Fibroblast of lung (primary cell): ENCODE measurements around the gene IRF2. TPM values are rescaled to one million over a fixed set of nuclear protein-coding genes. Genes with fewer than 3 reads are reported as not detected.

ENCODE experiments used
- DNase-seq, 2 donors: peaks; one replicate each; pipeline versions ENCODE4 v3.0.0 to v3.0.0-alpha.2; 2010; ENCODE audit warnings: low read depth in 2 of 2
- H2AFZ ChIP-seq: 2 replicates; pipeline ENCODE4 v1.5.1; 2012; ENCODE audit warnings: low read length, control low read depth, inconsistent platforms
- H3K27ac ChIP-seq: 2 replicates; pipeline ENCODE4 v1.5.1; 2011; ENCODE audit warnings: low read length, control low read depth; ENCODE audit not compliant: insufficient read depth
- H3K27me3 ChIP-seq: 2 replicates; pipeline ENCODE4 v1.5.1; 2011; ENCODE audit warnings: mild to moderate bottlenecking, low read length; ENCODE audit not compliant: control insufficient read depth, insufficient read depth
- H3K36me3 ChIP-seq: 2 replicates; pipeline ENCODE4 v1.5.1; 2011; ENCODE audit warnings: low read length; ENCODE audit not compliant: control insufficient read depth, insufficient read depth
- H3K4me1 ChIP-seq: 2 replicates; pipeline ENCODE4 v1.5.1; 2011; ENCODE audit warnings: low read length; ENCODE audit not compliant: control insufficient read depth, insufficient read depth; ENCODE audit errors: extremely low read depth
- H3K4me2 ChIP-seq: 2 replicates; pipeline ENCODE4 v1.5.1; 2011; ENCODE audit warnings: low read length, control low read depth; ENCODE audit not compliant: insufficient read depth; ENCODE audit errors: extremely low read depth
- H3K4me3 ChIP-seq, 4 experiments: fragments of 200-600 bp in 1 of 4; sonication (generic) in 1 of 4; replicated peaks in 1 of 4; 2 replicates each; pipeline ENCODE4 v1.5.1; 2011 to 2016; ENCODE audit warnings: low read length in 4 of 4, low read depth in 3 of 4, mild to moderate bottlenecking in 3 of 4, control low read depth in 2 of 4, inconsistent platforms in 1 of 4, mixed read lengths in 1 of 4; ENCODE audit not compliant: insufficient read depth in 1 of 4; ENCODE audit errors: control extremely low read depth in 1 of 4
- H3K79me2 ChIP-seq: 2 replicates; pipeline ENCODE4 v1.5.1; 2012; ENCODE audit warnings: mild to moderate bottlenecking, low read length, inconsistent platforms; ENCODE audit not compliant: control insufficient read depth, insufficient read depth
- H3K9ac ChIP-seq: 2 replicates; pipeline ENCODE4 v1.5.1; 2011; ENCODE audit warnings: mild to moderate bottlenecking, low read length, control low read depth; ENCODE audit not compliant: insufficient read depth
- H3K9me3 ChIP-seq: 2 replicates; pipeline ENCODE4 v1.5.1; 2012; ENCODE audit warnings: low read depth, low read length; ENCODE audit not compliant: control insufficient read depth, insufficient read depth
- H4K20me1 ChIP-seq: 2 replicates; pipeline ENCODE4 v1.5.1; 2011; ENCODE audit warnings: low read length; ENCODE audit not compliant: control insufficient read depth, insufficient read depth; ENCODE audit errors: extremely low read depth
- EZH2 ChIP-seq: IDR thresholded peaks from 2 replicates; pipeline ENCODE4 v1.5.1; 2012; ENCODE audit warnings: low read length, control low read depth, mild to moderate bottlenecking; ENCODE audit errors: missing control alignments
- polyA plus RNA-seq, 2 donors: library from polyadenylated mRNA; depleted of rRNA in 1 of 2; stranded (reverse) in 1 of 2; unstranded in 1 of 2; fragments of >200 nt; gene quantifications; 2 replicates each; pipeline ENCODE4 v1.2.1, GENCODE V29; 2011 to 2012; ENCODE audit warnings: missing spikeins in 1 of 2
- total RNA-seq: library from RNA; depleted of rRNA; stranded (reverse); fragments of >200 nt; gene quantifications from 2 replicates; pipeline ENCODE4 v1.2.1, GENCODE V29; 2014
- TF ChIP-seq, protein P1 (sequence below), 2 donors: IDR thresholded peaks in 1 of 2; conservative IDR thresholded peaks in 1 of 2; 1 replicate in 1 of 2; 2 replicates in 1 of 2; pipeline ENCODE4 v1.5.1; 2011 to 2012; ENCODE audit warnings: low read length in 2 of 2, control low read depth in 1 of 2, inconsistent platforms in 1 of 2, low read depth in 1 of 2, mild to moderate bottlenecking in 1 of 2

Gene IRF2
- total and polyA plus RNA-seq, 2 donors (not counting 1 experiment from before 2014, with no cell fraction given) = 30.9 to 42.3 TPM

- no peak overlapping the region for H3K9ac ChIP-seq
- H3K4me2 ChIP-seq = no peak overlapping the region
- H3K27ac ChIP-seq = no peak overlapping the region
- TF ChIP-seq EZH2 = no peak
- TF ChIP-seq, protein P1, sequence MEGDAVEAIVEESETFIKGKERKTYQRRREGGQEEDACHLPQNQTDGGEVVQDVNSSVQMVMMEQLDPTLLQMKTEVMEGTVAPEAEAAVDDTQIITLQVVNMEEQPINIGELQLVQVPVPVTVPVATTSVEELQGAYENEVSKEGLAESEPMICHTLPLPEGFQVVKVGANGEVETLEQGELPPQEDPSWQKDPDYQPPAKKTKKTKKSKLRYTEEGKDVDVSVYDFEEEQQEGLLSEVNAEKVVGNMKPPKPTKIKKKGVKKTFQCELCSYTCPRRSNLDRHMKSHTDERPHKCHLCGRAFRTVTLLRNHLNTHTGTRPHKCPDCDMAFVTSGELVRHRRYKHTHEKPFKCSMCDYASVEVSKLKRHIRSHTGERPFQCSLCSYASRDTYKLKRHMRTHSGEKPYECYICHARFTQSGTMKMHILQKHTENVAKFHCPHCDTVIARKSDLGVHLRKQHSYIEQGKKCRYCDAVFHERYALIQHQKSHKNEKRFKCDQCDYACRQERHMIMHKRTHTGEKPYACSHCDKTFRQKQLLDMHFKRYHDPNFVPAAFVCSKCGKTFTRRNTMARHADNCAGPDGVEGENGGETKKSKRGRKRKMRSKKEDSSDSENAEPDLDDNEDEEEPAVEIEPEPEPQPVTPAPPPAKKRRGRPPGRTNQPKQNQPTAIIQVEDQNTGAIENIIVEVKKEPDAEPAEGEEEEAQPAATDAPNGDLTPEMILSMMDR (conservative IDR thresholded peaks at IDR 0.05 in 1 of 2, IDR thresholded peaks at IDR 0.05 in 1 of 2; ENCODE audit: low read depth in 1 of 2, low read length in 2 of 2) = no peak
- H3K79me2 ChIP-seq = peaks cover 4% of the 10 kb centered on the region
- H2AFZ ChIP-seq = no peak overlapping the region
- H4K20me1 ChIP-seq = no peaks in the 10 kb centered on the region
- H3K9me3 ChIP-seq = no peaks in the 10 kb centered on the region
- peaks cover 12% of the 10 kb centered on the region for H3K4me1 ChIP-seq
- peaks cover 7% of the 10 kb centered on the region for H3K36me3 ChIP-seq
- DNase-seq = no peak
- no peak overlapping the region for H3K4me3 ChIP-seq
- no peaks in the 10 kb centered on the region for H3K27me3 ChIP-seq
These were observed 54.4 kb downstream of the IRF2 start for GRCh38 chr4:184419976-184420375.

- Histone ChIP-seq H2AFZ (no peak overlapping the region), H3K4me2 (peak overlapping the region; percentile 80)
These were observed 56.4 kb downstream of the IRF2 start for GRCh38 chr4:184417802-184418511.

More at GRCh38 chr4:184417802-184418511, 56.4 kb downstream of the IRF2 start:
- H3K79me2 ChIP-seq = peaks cover 2% of the 10 kb centered on the region
- no peak for TF ChIP-seq EZH2
- TF ChIP-seq, protein P1 (conservative IDR thresholded peaks at IDR 0.05 in 1 of 2, IDR thresholded peaks at IDR 0.05 in 1 of 2; ENCODE audit: low read depth in 1 of 2, low read length in 2 of 2) = peak in 1 of 2 donors; percentile 6
- H3K4me1 ChIP-seq = peaks cover 9% of the 10 kb centered on the region
- peak overlapping the region; percentile 70 for H3K27ac ChIP-seq
- DNase-seq = peak; percentile 70 to 88
- peaks cover 5% of the 10 kb centered on the region for H3K36me3 ChIP-seq
- no peaks in the 10 kb centered on the region for H4K20me1 ChIP-seq
- H3K27me3 ChIP-seq = no peaks in the 10 kb centered on the region
- peak overlapping the region in 1 of 4 experiments; percentile 34 for H3K4me3 ChIP-seq
- H3K9me3 ChIP-seq = no peaks in the 10 kb centered on the region
- no peak overlapping the region for H3K9ac ChIP-seq
